GM19438 (cell line): Measurements from ENCODE around the gene SPIN2A.
"Not testable (repeated sequence)": the region's sequence is repeated elsewhere in the genome, so short reads cannot be mapped to it uniquely, and the experiment has no call there.

Experiments used
- ATAC-seq: cut with Tn5 transposase; IDR thresholded peaks from one replicate; pipeline ENCODE4 v1.9.1; 2021; ENCODE audit warnings: low read depth; ENCODE audit not compliant: unreplicated experiment

SPIN2A gene

DNA sequence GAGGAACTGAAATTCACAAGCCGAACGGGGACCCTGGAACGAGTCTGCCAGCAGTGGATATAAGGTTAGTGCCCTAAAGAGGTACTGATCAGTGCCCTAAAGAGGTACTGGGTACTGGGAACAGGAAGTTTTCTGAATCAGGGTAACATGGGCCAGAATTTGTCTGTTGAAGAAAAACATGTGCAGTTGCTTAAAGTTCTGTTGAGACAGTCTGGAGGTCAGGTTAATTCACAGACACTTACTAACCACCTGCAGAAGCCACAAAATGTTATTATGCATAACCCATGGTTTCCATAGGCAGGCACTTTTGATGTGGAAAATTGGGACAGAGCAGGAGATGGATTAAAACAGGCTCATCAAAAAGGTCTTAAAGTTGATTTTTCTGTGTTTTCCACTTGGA, 33.7 kb downstream of the SPIN2A start:
- no peak for ATAC-seq

DNA sequence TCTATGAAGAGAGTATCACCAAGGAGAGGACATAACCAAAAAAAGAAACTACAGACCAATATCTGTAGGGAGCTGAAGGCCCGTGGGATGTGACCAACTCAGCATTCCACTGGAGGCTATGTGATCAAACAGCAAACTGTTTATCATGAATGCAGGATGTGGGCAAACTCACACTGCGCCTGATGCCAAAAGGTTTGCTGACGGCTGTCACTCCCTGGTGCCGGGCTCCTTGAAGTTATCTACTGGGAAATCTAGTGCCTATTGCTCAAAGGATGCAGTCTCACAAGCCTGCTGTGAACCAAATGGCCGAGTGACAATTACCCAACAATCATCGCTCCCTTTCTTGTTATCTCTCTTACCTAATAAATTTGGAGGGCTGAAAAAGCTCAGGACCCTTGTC, 34.3 kb downstream of the SPIN2A start:
- ATAC-seq: not testable (repeated sequence)
